ENCODE measurements around the gene LRPAP1.

LRPAP1 gene

GRCh38 chr4:3518941-3519340, 13.3 kb downstream of the LRPAP1 start:
- POLR2A ChIA-PET = no interaction called here
- H3K27ac ChIP-seq (ENCODE audit: extremely low read depth, low read depth, low read length) = no peak overlapping the region
- TF ChIP-seq ZNF362 (tag by site-specific recombination; IDR thresholded peaks at IDR 0.05) = no peak
- no peak for TF ChIP-seq ZNF664 (tag by site-specific recombination; IDR thresholded peaks at IDR 0.05)
- TF ChIP-seq ZNF184 (tag by site-specific recombination; IDR thresholded peaks at IDR 0.05) = no peak
- no peak for TF ChIP-seq ZBTB6 (tag by site-specific recombination; IDR thresholded peaks at IDR 0.05)
- TF ChIP-seq MZF1 (tag by site-specific recombination; IDR thresholded peaks at IDR 0.05; ENCODE audit: borderline replicate concordance) = no peak
- TF ChIP-seq ZBTB21 (tag by site-specific recombination; IDR thresholded peaks at IDR 0.05) = no peak
- TF ChIP-seq ZBTB8A (tag by site-specific recombination; IDR thresholded peaks at IDR 0.05) = no peak
- TF ChIP-seq ZNF292 (tag by site-specific recombination; IDR thresholded peaks at IDR 0.05; ENCODE audit: borderline replicate concordance, low read depth) = no peak
- TF ChIP-seq ZNF670 (tag by site-specific recombination; IDR thresholded peaks at IDR 0.05; ENCODE audit: low read depth) = no peak
- TF ChIP-seq ZNF140 (tag by site-specific recombination; IDR thresholded peaks at IDR 0.05) = no peak
- no peak for TF ChIP-seq ZBTB10 (tag by site-specific recombination; IDR thresholded peaks at IDR 0.05)
- no peak for TF ChIP-seq ZNF768 (tag by site-specific recombination; IDR thresholded peaks at IDR 0.05)
- TF ChIP-seq ZNF658 (tag by site-specific recombination; IDR thresholded peaks at IDR 0.05) = no peak
- TF ChIP-seq ZBTB26 (tag by site-specific recombination; optimal IDR thresholded peaks at IDR 0.05) = no peak
- TF ChIP-seq ZBTB7A (tag by site-specific recombination; IDR thresholded peaks at IDR 0.05; ENCODE audit: low read depth) = no peak
- TF ChIP-seq BCL11A (tag by site-specific recombination; IDR thresholded peaks at IDR 0.05; ENCODE audit: low read depth) = no peak
- no peak for TF ChIP-seq GLI4 (tag by site-specific recombination; IDR thresholded peaks at IDR 0.05)
- no peak for TF ChIP-seq ZNF501 (tag by site-specific recombination; IDR thresholded peaks at IDR 0.05)
- H3K4me3 ChIP-seq (ENCODE audit: low read depth, low read length) = no peak overlapping the region
- H3K36me3 ChIP-seq (ENCODE audit: control insufficient read depth in 2 of 2, insufficient read depth in 1 of 2, low read length in 2 of 2) = peaks cover 0 to 95% of the 10 kb centered on the region in 2 experiments; a peak in 1 of 3 replicates
- no peaks in the 10 kb centered on the region for H3K9me3 ChIP-seq (ENCODE audit: control insufficient read depth, insufficient read depth, low read depth, low read length)
- no peaks in the 10 kb centered on the region for H3K4me1 ChIP-seq (ENCODE audit: control insufficient read depth, insufficient read depth, low read length)
- CTCF ChIA-PET = no interaction called here

GRCh38 chr4:3518511-3518880, 13.7 kb downstream of the LRPAP1 start:
- POLR2A ChIA-PET = no interaction called here
- TF ChIP-seq EGR2 (tag by site-specific recombination; IDR thresholded peaks at IDR 0.05; ENCODE audit: low read depth) (no peak), ZNF10 (tag by site-specific recombination; IDR thresholded peaks at IDR 0.05) (no peak), ZNF623 (tag by site-specific recombination; IDR thresholded peaks at IDR 0.05) (no peak), ZNF398 (tag by site-specific recombination; IDR thresholded peaks at IDR 0.05) (no peak), ZNF704 (tag by site-specific recombination; IDR thresholded peaks at IDR 0.05) (no peak), ZNF202 (tag by site-specific recombination; IDR thresholded peaks at IDR 0.05; ENCODE audit: borderline replicate concordance) (no peak)

More at GRCh38 chr4:3518511-3518880, 13.7 kb downstream of the LRPAP1 start:
- H3K9me3 ChIP-seq (ENCODE audit: control insufficient read depth, insufficient read depth, low read depth, low read length) = no peaks in the 10 kb centered on the region
- no peak overlapping the region for H3K27ac ChIP-seq (ENCODE audit: extremely low read depth, low read depth, low read length)
- no peaks in the 10 kb centered on the region for H3K4me1 ChIP-seq (ENCODE audit: control insufficient read depth, insufficient read depth, low read length)
- no peak overlapping the region for H3K4me3 ChIP-seq (ENCODE audit: low read depth, low read length)
- H3K36me3 ChIP-seq (ENCODE audit: control insufficient read depth in 2 of 2, insufficient read depth in 1 of 2, low read length in 2 of 2) = peaks cover 0 to 95% of the 10 kb centered on the region in 2 experiments; a peak in 1 of 3 replicates
- CTCF ChIA-PET = no interaction called here

Measured in HEK293 (cell line).